Measurements from ENCODE around the gene RAB3GAP2.
"Not testable (repeated sequence)": the region's sequence is repeated elsewhere in the genome, so short reads cannot be mapped to it uniquely, and the experiment has no call there.

Gene RAB3GAP2

DNA sequence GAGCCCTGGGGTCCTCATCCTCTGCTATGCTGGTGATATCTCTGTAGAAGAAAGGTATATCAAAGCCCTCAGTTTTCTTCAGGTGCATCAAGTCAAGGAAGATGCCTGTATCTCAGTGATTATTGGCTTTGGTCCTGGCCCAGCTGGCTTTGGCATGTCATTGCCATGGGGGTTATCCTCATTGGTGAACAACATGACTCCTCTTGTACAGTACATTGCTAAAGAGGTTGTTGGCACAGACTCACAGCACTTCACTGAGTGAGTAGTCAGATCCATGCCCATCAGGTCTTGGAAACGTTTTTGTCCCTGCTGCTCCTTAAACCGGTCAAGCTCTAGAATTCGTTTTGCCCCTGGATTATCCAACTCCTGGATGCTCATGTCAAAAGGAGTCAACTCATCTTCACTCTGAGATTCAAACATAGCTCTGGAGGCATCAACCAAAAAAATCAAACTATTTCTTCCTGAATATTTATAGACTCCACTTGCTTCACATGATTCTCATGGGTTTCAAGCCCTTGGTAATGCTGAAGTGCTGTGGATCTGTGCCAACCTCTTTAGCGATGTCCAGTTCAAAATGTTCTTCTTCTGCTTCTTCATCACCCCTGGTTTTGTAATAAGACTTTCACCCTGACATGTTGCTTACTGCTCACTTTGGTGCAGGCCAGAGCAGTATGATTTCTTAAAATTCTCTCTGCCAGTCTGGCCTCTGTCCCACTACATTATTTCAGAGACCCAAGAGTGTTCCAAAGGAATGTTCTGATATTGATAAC, 43.0 kb upstream of the RAB3GAP2 start:
- no peak overlapping the region for H3K4me3 ChIP-seq (ENCODE audit: low read depth, low read length)
- TF ChIP-seq, protein P1, sequence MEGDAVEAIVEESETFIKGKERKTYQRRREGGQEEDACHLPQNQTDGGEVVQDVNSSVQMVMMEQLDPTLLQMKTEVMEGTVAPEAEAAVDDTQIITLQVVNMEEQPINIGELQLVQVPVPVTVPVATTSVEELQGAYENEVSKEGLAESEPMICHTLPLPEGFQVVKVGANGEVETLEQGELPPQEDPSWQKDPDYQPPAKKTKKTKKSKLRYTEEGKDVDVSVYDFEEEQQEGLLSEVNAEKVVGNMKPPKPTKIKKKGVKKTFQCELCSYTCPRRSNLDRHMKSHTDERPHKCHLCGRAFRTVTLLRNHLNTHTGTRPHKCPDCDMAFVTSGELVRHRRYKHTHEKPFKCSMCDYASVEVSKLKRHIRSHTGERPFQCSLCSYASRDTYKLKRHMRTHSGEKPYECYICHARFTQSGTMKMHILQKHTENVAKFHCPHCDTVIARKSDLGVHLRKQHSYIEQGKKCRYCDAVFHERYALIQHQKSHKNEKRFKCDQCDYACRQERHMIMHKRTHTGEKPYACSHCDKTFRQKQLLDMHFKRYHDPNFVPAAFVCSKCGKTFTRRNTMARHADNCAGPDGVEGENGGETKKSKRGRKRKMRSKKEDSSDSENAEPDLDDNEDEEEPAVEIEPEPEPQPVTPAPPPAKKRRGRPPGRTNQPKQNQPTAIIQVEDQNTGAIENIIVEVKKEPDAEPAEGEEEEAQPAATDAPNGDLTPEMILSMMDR (IDR thresholded peaks at IDR 0.05; ENCODE audit: low read depth, low read length, missing control alignments): no peak
- DNase-seq (ENCODE audit: low read depth): no peak

DNA sequence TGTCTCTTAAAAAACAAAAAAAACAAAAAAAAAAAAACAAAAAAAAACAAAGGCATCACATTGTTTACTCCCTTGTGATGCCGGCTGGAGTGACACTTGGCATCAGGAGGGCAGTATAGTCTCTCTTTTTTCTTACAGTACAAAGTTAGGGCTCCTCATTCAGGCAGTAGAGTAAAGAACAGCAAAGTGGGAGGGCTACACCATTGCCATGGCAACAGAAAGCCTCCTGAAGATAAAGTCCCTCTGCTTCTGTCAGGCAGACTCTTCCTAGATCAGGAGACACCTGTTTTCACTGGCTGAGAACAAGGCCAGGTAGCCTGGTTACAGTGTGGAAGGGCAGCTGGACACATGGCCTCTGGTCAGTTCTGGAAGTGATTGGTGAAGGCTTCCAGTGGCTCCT, 41.3 kb upstream of the RAB3GAP2 start:
- H3K4me3 ChIP-seq (ENCODE audit: low read depth, low read length): no peak overlapping the region
- no peak for DNase-seq (ENCODE audit: low read depth)
- TF ChIP-seq, protein P1 (IDR thresholded peaks at IDR 0.05; ENCODE audit: low read depth, low read length, missing control alignments): no peak

DNA sequence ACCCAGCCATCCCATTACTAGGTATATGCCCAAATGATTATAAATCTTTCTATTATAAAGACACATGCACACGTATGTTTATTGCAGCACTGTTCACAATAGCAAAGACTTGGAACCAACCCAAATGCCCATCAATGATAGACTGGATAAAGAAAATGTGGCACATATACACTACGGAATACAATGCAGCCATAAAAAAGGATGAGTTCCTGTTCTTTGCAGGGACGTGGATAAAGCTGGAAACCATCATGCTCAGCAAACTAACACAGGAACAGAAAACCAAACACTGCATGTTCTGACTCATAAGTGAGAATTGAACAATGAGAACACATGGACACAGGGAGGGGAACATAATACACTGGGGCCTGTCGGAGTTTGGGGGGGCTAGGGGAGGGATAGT, 37.9 kb upstream of the RAB3GAP2 start:
- H3K4me3 ChIP-seq (ENCODE audit: low read depth, low read length); DNase-seq (ENCODE audit: low read depth): not testable (repeated sequence)

DNA sequence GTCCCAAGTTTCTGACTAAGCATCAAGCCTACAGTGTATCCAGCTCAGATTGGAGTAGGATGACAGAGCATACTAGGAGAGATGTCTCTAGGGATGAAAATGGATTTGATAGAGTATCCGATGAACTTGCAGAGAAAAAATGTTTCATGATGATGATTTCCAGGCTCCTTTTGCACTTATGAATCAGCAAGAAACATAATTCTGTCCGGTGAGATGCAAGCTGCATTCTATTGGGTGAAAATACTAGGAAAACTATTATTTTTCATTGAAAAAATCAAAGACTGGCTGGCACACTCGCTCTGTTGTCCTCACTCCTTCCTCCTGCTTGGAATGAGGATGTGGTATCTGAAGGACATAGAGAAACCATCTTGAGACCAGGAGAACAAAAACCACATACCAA, 35.4 kb upstream of the RAB3GAP2 start:
- TF ChIP-seq, protein P1 (IDR thresholded peaks at IDR 0.05; ENCODE audit: low read depth, low read length, missing control alignments): no peak
- DNase-seq (ENCODE audit: low read depth): no peak
- no peak overlapping the region for H3K4me3 ChIP-seq (ENCODE audit: low read depth, low read length)

DNA sequence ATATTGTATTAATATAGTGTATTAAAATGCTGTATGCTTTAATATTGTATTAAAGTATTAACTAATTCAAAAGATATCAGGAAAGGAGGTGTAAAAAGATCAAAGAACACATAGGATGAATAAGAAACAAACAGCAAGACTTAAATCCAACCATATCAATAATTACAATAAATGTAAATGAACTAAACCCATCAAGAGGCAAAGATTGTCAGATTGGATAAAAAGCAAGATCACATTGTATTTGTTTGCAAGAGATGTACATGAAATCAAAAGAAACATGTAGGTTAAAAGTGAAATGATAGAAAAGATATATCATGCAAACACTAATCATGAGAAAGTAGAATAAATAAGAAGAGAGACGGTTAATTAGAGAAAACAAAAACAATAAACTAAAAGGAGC, 34.1 kb upstream of the RAB3GAP2 start:
- no peak for DNase-seq (ENCODE audit: low read depth)
- H3K4me3 ChIP-seq (ENCODE audit: low read depth, low read length): no peak overlapping the region
- TF ChIP-seq, protein P1 (IDR thresholded peaks at IDR 0.05; ENCODE audit: low read depth, low read length, missing control alignments): no peak

DNA sequence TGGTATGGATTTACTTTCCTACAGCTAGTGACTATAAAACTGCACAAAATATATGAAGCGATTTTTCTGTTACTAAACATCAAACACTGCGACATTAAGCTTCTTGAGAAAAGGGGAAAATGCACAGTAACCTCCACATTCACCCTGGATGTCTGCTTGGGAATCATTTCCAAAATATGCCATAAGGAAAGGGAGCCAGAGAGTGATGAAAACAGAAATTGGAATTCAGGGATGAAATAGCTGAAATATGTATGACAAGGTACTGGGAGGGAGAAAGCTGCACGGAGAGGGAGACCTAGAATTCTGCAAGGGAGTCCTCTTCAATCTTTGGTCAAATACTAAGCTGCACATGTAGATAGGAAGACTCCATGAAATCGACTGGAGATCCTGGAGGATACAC, 31.6 kb upstream of the RAB3GAP2 start:
- H3K4me3 ChIP-seq (ENCODE audit: low read depth, low read length): no peak overlapping the region
- TF ChIP-seq, protein P1 (IDR thresholded peaks at IDR 0.05; ENCODE audit: low read depth, low read length, missing control alignments): no peak

DNA sequence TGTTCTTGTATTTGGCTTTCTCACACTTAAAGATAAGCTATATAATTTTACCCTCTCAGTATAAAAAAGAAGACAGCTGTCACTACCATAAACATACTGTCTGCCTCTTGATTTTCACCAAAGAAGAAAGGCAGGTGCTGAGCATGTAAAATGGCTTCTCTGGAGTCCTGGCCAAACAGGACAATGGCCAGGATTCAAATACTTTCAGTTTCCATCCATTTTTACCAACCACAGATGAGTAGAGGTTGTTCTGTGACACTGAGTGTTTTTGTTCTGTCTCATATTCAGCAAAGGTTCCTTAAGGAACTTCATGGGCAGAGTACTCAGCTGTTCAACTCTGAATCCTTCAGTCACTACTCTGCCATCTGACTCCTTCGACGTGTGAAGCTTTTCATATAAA, 29.4 kb upstream of the RAB3GAP2 start:
- no peak for DNase-seq (ENCODE audit: low read depth)
- TF ChIP-seq, protein P1 (IDR thresholded peaks at IDR 0.05; ENCODE audit: low read depth, low read length, missing control alignments): no peak
- no peak overlapping the region for H3K4me3 ChIP-seq (ENCODE audit: low read depth, low read length)

More for the DNA sequence above, 31.6 kb upstream of the RAB3GAP2 start:
- DNase-seq (ENCODE audit: low read depth): no peak
